B cell (primary cell): ENCODE results near the gene AGBL4.

ENCODE experiments used
- CTCF ChIP-seq: fragments of 200-600 bp; IDR thresholded peaks from one replicate; pipeline ENCODE4 v1.8.0; 2022; ENCODE audit warnings: antibody characterized with exemption, mild to moderate bottlenecking
- EZH2 ChIP-seq: IDR thresholded peaks from 2 replicates; pipeline ENCODE4 v1.6.1; 2012; ENCODE audit warnings: borderline replicate concordance, low read depth, mild to moderate bottlenecking, moderate library complexity, low read length; ENCODE audit not compliant: insufficient read depth, poor library complexity, severe bottlenecking

GRCh38 chr1:49240709-49241221 is 783.0 kb downstream of the AGBL4 start:
- TF ChIP-seq CTCF = no peak
- no peak for TF ChIP-seq EZH2
